Endothelial cell of umbilical vein (primary cell): Measurements from ENCODE around the gene LAIR1. TPM values are rescaled to one million over a fixed set of nuclear protein-coding genes. Genes with fewer than 3 reads are reported as not detected.

ENCODE experiments used
- BruUV-seq: library from RNA; stranded (reverse); fragments of 400-500 nt; replicated peaks from 2 replicates; lab custom pipeline; 2021; lab: Mats Ljungman, UMichigan
- CTCF ChIA-PET: fragments of 300-600, 350-600 bp; sonication (Branson Sonifier 250); formaldehyde crosslinking; loops from one replicate; lab custom pipeline; 2021; ENCODE audit warnings: antibody characterized with exemption, inconsistent platforms; lab: Charles Lee
- POLR2A ChIA-PET: fragments of 300-600, 350-600 bp; sonication (Branson Sonifier 250); formaldehyde crosslinking; loops from one replicate; lab custom pipeline; 2021; ENCODE audit warnings: antibody characterized with exemption, inconsistent platforms; lab: Charles Lee
- DNase-seq: peaks from one replicate; pipeline ENCODE4 v3.0.0-alpha.2; 2011; ENCODE audit warnings: low read depth, low spot score
- FAIRE-seq: peaks from 2 replicates; lab custom pipeline; 2011; peaks lifted over from hg19 to GRCh38; lab: Jason Lieb, UNC
- H2AFZ ChIP-seq: 2 replicates; pipeline ENCODE4 v1.6.0; 2012; ENCODE audit warnings: low read depth, low read length, control low read depth, inconsistent platforms
- H3K27ac ChIP-seq: 2 replicates; pipeline ENCODE4 v1.5.1; 2011; ENCODE audit warnings: low read depth, mild to moderate bottlenecking, control low read depth, low read length, moderate library complexity; ENCODE audit not compliant: insufficient read depth
- H3K27me3 ChIP-seq, 2 experiments: 2 replicates each; pipeline versions ENCODE4 v1.6.0 to v1.6.1; 2011; ENCODE audit warnings: low read length in 2 of 2, mixed read lengths in 1 of 2; ENCODE audit not compliant: control insufficient read depth in 2 of 2, insufficient read depth in 2 of 2
- H3K36me3 ChIP-seq, 2 experiments: 2 replicates in 1 of 2; 3 replicates in 1 of 2; pipeline ENCODE4 v1.5.1; 2011; ENCODE audit warnings: low read length in 2 of 2, mild to moderate bottlenecking in 1 of 2, moderate library complexity in 1 of 2; ENCODE audit not compliant: control insufficient read depth in 2 of 2, insufficient read depth in 2 of 2; ENCODE audit errors: extremely low read depth in 1 of 2
- H3K4me1 ChIP-seq: 3 replicates; pipeline ENCODE4 v1.5.1; 2011; ENCODE audit warnings: mild to moderate bottlenecking, low read length; ENCODE audit not compliant: control insufficient read depth, insufficient read depth; ENCODE audit errors: extremely low read depth
- H3K4me2 ChIP-seq: 2 replicates; pipeline ENCODE4 v1.6.1; 2011; ENCODE audit warnings: low read length, control low read depth, mixed read lengths; ENCODE audit not compliant: insufficient read depth
- H3K4me3 ChIP-seq, 3 experiments: fragments of 200-600 bp in 1 of 3; sonication (generic), shearing (Covaris generic) in 1 of 3; replicated peaks in 1 of 3; 2 replicates each; pipeline ENCODE4 v1.5.1; 2011 to 2016; ENCODE audit warnings: control low read depth in 3 of 3, low read length in 3 of 3, mild to moderate bottlenecking in 2 of 3, inconsistent platforms in 1 of 3, low read depth in 1 of 3, moderate library complexity in 1 of 3; ENCODE audit not compliant: insufficient read depth in 1 of 3
- H3K79me2 ChIP-seq: 2 replicates; pipeline ENCODE4 v1.6.0; 2012; ENCODE audit warnings: low read length, inconsistent platforms; ENCODE audit not compliant: control insufficient read depth, insufficient read depth
- H3K9ac ChIP-seq: replicated peaks from 2 replicates; pipeline ENCODE3; 2011; ENCODE audit warnings: low read length, control low read depth; ENCODE audit not compliant: insufficient read depth; ENCODE audit errors: extremely low read depth
- H3K9me1 ChIP-seq: replicated peaks from 3 replicates; pipeline ENCODE4 v1.6.0; 2011; ENCODE audit warnings: mild to moderate bottlenecking, low read length; ENCODE audit not compliant: control insufficient read depth, insufficient read depth; ENCODE audit errors: extremely low read depth
- H3K9me3 ChIP-seq: replicated peaks from 2 replicates; pipeline ENCODE4 v1.5.1; 2012; ENCODE audit warnings: low read length, inconsistent platforms; ENCODE audit not compliant: control insufficient read depth, insufficient read depth
- H4K20me1 ChIP-seq: replicated peaks from 2 replicates; pipeline ENCODE3; 2011; ENCODE audit warnings: mild to moderate bottlenecking, low read length; ENCODE audit not compliant: control insufficient read depth, insufficient read depth; ENCODE audit errors: extremely low read depth
- CTCF ChIP-seq, 2 donors: IDR thresholded peaks; 1 replicate in 1 of 2; 2 replicates in 1 of 2; pipeline ENCODE4 v1.5.1; 2011; ENCODE audit warnings: low read length in 2 of 2, mild to moderate bottlenecking in 2 of 2, moderate library complexity in 2 of 2, control low read depth in 1 of 2, inconsistent platforms in 1 of 2, low read depth in 1 of 2; ENCODE audit not compliant: insufficient read depth in 1 of 2; ENCODE audit errors: extremely low read depth in 1 of 2
- EZH2 ChIP-seq: IDR thresholded peaks from 2 replicates; pipeline ENCODE4 v1.6.1; 2012; ENCODE audit warnings: borderline replicate concordance, low read depth, mild to moderate bottlenecking, moderate library complexity, low read length, inconsistent platforms; ENCODE audit not compliant: severe bottlenecking
- FOS ChIP-seq: IDR thresholded peaks from 2 replicates; pipeline ENCODE4 v1.6.1; 2011; ENCODE audit warnings: mild to moderate bottlenecking, low read length, moderate library complexity, borderline replicate concordance; ENCODE audit not compliant: insufficient read depth
- GATA2 ChIP-seq: IDR thresholded peaks from 2 replicates; pipeline ENCODE4 v1.7.0; 2011; ENCODE audit warnings: low read depth, mild to moderate bottlenecking, moderate library complexity, mixed read lengths, low read length; ENCODE audit not compliant: insufficient read length, insufficient read depth
- JUN ChIP-seq: IDR thresholded peaks from 2 replicates; pipeline ENCODE4 v1.6.1; 2011; ENCODE audit warnings: borderline replicate concordance, low read depth; ENCODE audit not compliant: insufficient read length, insufficient read depth
- MYC ChIP-seq: IDR thresholded peaks from one replicate; pipeline ENCODE4 v1.6.1; 2011; ENCODE audit warnings: mild to moderate bottlenecking, low read depth, low read length
- POLR2A ChIP-seq: IDR thresholded peaks from 2 replicates; pipeline ENCODE4 v1.6.1; 2012; ENCODE audit warnings: low read depth, mild to moderate bottlenecking, control low read depth, low read length
- POLR2AphosphoS5 ChIP-seq: IDR thresholded peaks from 2 replicates; pipeline ENCODE4 v1.6.1; 2012; ENCODE audit warnings: low read depth, mild to moderate bottlenecking, control low read depth, low read length, moderate library complexity; ENCODE audit not compliant: insufficient read depth
- dilution Hi-C: fragments of 300-500 bp; cut with MboI; formaldehyde crosslinking; loops from one replicate; pipeline ENCODE4 v1.15.0; 2019; ENCODE audit warnings: low sequenced_read_pairs; ENCODE audit not compliant: extremely low pct_ligation_motif_present
- intact Hi-C: fragments of 100-400 bp; cut with micrococcal nuclease; formaldehyde crosslinking; loops from one replicate; pipeline ENCODE4 v1.10.0; 2022
- polyA plus RNA-seq, 4 experiments: library from polyadenylated mRNA; depleted of rRNA in 3 of 4; stranded (reverse) in 3 of 4; unstranded in 1 of 4; fragments of >200 nt; gene quantifications; 2 replicates each; pipeline versions ENCODE4 v1.2.1 to v1.2.3, GENCODE V29; 2011 to 2012; ENCODE audit warnings: missing spikeins in 1 of 4
- total RNA-seq: library from RNA; stranded (reverse); gene quantifications from 2 replicates; pipeline ENCODE4 v1.2.3, GENCODE V29; 2021
- TF ChIP-seq, protein P1 (sequence below): IDR thresholded peaks from 2 replicates; pipeline ENCODE4 v1.6.1; 2011; ENCODE audit not compliant: insufficient read depth, insufficient read length

Gene LAIR1
- total and polyA plus RNA-seq, 2 donors (not counting 3 experiments of a cell fraction or from before 2014, with no cell fraction given): not detected

GRCh38 chr19:54311486-54311885 is 53.2 kb downstream of the LAIR1 start:
- Histone ChIP-seq H3K9me3 (no peaks in the 10 kb centered on the region), H3K4me3 (no peak overlapping the region), H3K9me1 (no peaks in the 10 kb centered on the region), H4K20me1 (no peaks in the 10 kb centered on the region), H3K9ac (no peak overlapping the region), H2AFZ (no peak overlapping the region), H3K36me3 (no peaks in the 10 kb centered on the region), H3K27me3 (no peaks in the 10 kb centered on the region), H3K4me1 (no peaks in the 10 kb centered on the region), H3K79me2 (no peaks in the 10 kb centered on the region), H3K27ac (no peak overlapping the region), H3K4me2 (no peak overlapping the region)
- DNase-seq (no peak), FAIRE-seq (no peak)
- CTCF ChIA-PET: no interaction called here
- dilution Hi-C loops: no loop called here
- intact Hi-C loops: no loop called here
- no TSS peak for BruUV-seq
- POLR2A ChIA-PET: no interaction called here
- TF ChIP-seq MYC (no peak), FOS (no peak), EZH2 (no peak), CTCF (IDR thresholded peaks at IDR 0.05; ENCODE audit: extremely low read depth in 1 of 2, insufficient read depth in 1 of 2, low read depth in 1 of 2, low read length in 2 of 2) (no peak), JUN (no peak), GATA2 (no peak), POLR2A (no peak), POLR2AphosphoS5 (no peak)
- TF ChIP-seq, protein P1, sequence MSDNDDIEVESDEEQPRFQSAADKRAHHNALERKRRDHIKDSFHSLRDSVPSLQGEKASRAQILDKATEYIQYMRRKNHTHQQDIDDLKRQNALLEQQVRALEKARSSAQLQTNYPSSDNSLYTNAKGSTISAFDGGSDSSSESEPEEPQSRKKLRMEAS: no peak
